GM12875 (cell line): Measurements from ENCODE around the gene POP4.

Source experiments
- H3K4me3 ChIP-seq: one replicate; pipeline ENCODE4 v1.5.1; 2011; ENCODE audit warnings: low read depth, low read length, control low read depth
- TF ChIP-seq, protein P1 (sequence below): IDR thresholded peaks from 2 replicates; pipeline ENCODE4 v1.5.1; 2011; ENCODE audit warnings: low read depth, mild to moderate bottlenecking, control low read depth, inconsistent platforms, low read length, moderate library complexity, borderline replicate concordance; ENCODE audit not compliant: insufficient read depth

The POP4 gene

GRCh38 chr19:29614046-29614445 is 8.0 kb downstream of the POP4 start:
- H3K4me3 ChIP-seq, result no peak overlapping the region
- TF ChIP-seq, protein P1, sequence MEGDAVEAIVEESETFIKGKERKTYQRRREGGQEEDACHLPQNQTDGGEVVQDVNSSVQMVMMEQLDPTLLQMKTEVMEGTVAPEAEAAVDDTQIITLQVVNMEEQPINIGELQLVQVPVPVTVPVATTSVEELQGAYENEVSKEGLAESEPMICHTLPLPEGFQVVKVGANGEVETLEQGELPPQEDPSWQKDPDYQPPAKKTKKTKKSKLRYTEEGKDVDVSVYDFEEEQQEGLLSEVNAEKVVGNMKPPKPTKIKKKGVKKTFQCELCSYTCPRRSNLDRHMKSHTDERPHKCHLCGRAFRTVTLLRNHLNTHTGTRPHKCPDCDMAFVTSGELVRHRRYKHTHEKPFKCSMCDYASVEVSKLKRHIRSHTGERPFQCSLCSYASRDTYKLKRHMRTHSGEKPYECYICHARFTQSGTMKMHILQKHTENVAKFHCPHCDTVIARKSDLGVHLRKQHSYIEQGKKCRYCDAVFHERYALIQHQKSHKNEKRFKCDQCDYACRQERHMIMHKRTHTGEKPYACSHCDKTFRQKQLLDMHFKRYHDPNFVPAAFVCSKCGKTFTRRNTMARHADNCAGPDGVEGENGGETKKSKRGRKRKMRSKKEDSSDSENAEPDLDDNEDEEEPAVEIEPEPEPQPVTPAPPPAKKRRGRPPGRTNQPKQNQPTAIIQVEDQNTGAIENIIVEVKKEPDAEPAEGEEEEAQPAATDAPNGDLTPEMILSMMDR, result no peak

- TF ChIP-seq, protein P1, result no peak
- H3K4me3 ChIP-seq, result no peak overlapping the region
These were observed 8.7 kb downstream of the POP4 start for GRCh38 chr19:29614780-29615179.

GRCh38 chr19:29615891-29616425 is 9.9 kb downstream of the POP4 start:
- H3K4me3 ChIP-seq, result no peak overlapping the region
- TF ChIP-seq, protein P1, result no peak

DNA sequence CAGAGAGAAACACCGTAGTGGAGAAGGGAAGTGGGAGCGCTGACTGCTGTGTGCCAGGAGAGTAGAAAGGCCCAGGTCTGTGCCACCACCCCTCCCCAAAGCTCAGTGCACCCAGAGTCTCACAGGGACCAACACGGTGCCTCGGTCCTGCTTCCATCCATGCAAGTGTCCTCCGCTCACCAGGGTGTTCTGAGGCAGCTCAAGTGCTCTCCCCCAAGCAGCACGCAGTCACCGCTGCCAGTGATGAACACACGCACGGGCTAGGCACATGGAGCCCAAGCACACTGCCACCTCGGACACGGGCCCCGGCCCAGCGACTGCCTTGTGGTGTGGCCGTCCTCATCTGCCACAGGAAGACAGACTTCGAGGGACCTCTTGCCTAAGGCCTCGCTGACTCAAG is 10.5 kb downstream of the POP4 start:
- H3K4me3 ChIP-seq, result no peak overlapping the region
- TF ChIP-seq, protein P1, result no peak

- no peak overlapping the region for H3K4me3 ChIP-seq
- TF ChIP-seq, protein P1, result no peak
These were observed 11.5 kb downstream of the POP4 start for GRCh38 chr19:29617366-29618266.

DNA sequence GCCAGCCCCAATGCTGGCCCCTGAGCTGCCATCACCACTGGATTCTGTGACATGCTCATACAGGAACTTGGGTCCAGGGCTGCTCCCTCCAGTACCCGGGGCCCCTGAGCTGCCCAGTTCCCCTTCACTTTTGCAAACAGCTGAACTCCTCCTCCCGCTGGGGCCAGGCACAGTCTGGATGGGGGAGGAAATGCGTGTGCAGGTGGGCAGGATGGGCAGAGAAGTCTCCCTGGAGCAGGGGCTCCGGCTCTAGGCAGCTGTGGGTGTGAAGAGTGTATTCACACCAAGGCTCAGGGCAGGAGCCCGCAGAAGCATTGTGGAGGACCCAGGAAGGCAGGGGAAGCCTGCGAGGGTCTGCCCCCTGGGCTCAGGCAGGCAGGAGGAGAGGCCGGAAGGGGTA is 12.4 kb downstream of the POP4 start:
- H3K4me3 ChIP-seq, result no peak overlapping the region
- TF ChIP-seq, protein P1, result no peak

DNA sequence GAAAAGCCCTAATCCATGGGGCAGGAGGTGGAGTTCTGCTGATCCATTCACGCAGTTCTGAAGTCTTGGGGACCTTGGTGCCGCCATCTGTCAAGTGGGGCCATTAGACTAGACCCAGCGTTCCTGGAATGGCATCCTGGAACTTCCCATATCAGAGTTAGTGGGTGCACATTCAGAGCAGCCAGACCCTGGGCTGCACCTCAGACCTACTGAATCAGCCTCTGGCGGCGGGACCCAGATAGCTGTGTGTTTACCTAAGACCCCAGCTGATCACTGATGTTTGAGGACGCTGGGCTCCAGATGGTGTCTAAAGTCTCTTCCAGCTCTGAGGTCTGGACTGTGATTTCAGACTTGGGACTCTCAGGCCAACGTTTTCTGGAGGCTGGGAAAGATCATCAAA is 12.8 kb downstream of the POP4 start:
- TF ChIP-seq, protein P1, result no peak

More for the DNA sequence above, 12.8 kb downstream of the POP4 start:
- H3K4me3 ChIP-seq, result no peak overlapping the region
